SJSA1 (cell line): ENCODE measurements around the gene LLGL1. TPM values are rescaled to one million over a fixed set of nuclear protein-coding genes. Genes with fewer than 3 reads are reported as not detected.

ENCODE experiments used
- DNase-seq, 2 experiments: peaks; one replicate each; pipeline ENCODE4 v3.0.0-alpha.2; 2015 to 2020; ENCODE audit warnings: low spot score in 2 of 2, low read depth in 1 of 2
- H3K27ac ChIP-seq: fragments of 250-450 bp; sonication (Bioruptor Pico); 2 replicates; pipeline ENCODE4 v1.5.1; 2020; ENCODE audit warnings: mild to moderate bottlenecking, moderate library complexity
- H3K27me3 ChIP-seq: fragments of 250-450 bp; sonication (Bioruptor Pico); replicated peaks from 2 replicates; pipeline ENCODE4 v1.5.1; 2020; ENCODE audit warnings: mild to moderate bottlenecking, moderate library complexity
- H3K36me3 ChIP-seq: fragments of 250-450 bp; sonication (Bioruptor Pico); 2 replicates; pipeline ENCODE4 v1.5.1; 2020; ENCODE audit warnings: mild to moderate bottlenecking
- H3K4me1 ChIP-seq: fragments of 250-450 bp; sonication (Bioruptor Pico); replicated peaks from 2 replicates; pipeline ENCODE4 v1.6.1; 2021; ENCODE audit warnings: mild to moderate bottlenecking
- H3K4me3 ChIP-seq: fragments of 250-450 bp; sonication (Bioruptor Pico); 2 replicates; pipeline ENCODE4 v1.5.1; 2020; ENCODE audit warnings: mild to moderate bottlenecking
- H3K9me3 ChIP-seq: fragments of 250-450 bp; sonication (Bioruptor Pico); replicated peaks from 2 replicates; pipeline ENCODE4 v1.5.1; 2020; ENCODE audit warnings: mild to moderate bottlenecking
- total RNA-seq: library from RNA; depleted of rRNA; stranded (reverse); fragments of >200 nt; shearing (Covaris generic); gene quantifications from 2 replicates; pipeline ENCODE4 v1.2.3, GENCODE V29; 2014

The LLGL1 gene
- total RNA-seq, 1 experiment from 2014 or later: 19.3 TPM

DNA sequence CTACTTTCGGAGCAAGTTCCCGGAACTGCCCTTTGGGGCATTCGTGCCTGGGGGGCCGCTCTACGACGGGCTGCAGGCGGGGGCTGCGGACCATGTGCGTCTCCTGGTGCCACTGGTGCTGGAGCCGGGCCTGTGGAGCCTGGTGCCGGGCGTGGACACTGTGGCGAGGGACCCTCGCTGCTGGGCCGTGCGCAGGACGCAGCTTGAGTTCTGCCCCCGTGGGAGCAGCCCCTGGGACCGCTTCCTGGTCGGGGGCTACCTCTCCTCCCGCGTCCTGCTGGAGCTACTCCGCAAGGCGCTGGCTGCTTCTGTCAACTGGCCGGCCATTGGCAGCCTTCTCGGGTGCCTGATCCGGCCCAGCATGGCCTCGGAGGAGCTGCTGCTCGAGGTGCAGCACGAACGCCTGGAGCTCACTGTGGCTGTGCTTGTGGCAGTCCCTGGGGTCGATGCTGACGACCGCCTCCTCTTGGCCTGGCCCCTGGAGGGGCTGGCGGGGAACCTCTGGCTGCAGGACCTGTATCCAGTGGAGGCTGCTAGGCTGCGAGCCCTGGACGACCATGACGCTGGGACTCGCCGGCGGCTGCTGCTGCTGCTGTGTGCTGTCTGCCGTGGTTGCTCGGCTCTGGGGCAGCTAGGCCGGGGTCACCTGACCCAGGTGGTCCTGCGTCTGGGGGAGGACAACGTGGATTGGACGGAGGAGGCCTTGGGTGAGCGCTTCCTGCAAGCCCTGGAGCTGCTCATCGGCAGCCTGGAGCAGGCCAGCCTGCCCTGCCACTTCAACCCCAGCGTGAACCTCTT is 38.6 kb downstream of the LLGL1 start:
- no peak overlapping the region for H3K27ac ChIP-seq
- H3K27me3 ChIP-seq: no peaks in the 10 kb centered on the region
- peaks cover 17% of the 10 kb centered on the region for H3K4me1 ChIP-seq
- H3K4me3 ChIP-seq: no peak overlapping the region
- no peaks in the 10 kb centered on the region for H3K9me3 ChIP-seq
- peaks cover 21% of the 10 kb centered on the region for H3K36me3 ChIP-seq
- no peak for DNase-seq

DNA sequence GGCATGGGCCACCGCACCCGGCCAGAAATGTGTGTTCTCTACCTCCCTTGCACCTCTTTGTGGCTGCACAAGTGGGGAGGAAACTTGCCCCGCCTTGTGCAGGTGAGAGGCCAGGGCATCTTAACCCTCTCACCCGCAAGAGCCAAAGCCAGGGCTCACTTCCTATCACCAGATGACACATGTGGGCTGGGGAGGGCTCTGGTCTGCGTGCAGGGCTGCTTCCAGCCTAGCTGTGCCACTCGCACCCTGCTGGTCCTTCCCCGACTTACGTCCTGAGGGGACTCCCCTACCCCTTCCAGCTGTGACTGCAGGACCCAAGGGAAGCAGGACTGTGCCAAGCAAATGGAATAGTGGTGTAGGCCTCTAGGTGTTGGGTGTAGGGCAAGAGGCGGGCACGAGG is 41.9 kb downstream of the LLGL1 start:
- DNase-seq: no peak
- Histone ChIP-seq H3K9me3 (no peaks in the 10 kb centered on the region), H3K27me3 (no peaks in the 10 kb centered on the region), H3K27ac (no peak overlapping the region), H3K4me1 (no peaks in the 10 kb centered on the region), H3K36me3 (peaks cover 31% of the 10 kb centered on the region), H3K4me3 (no peak overlapping the region)

GRCh38 chr17:18267927-18268711 is 42.7 kb downstream of the LLGL1 start:
- no peaks in the 10 kb centered on the region for H3K9me3 ChIP-seq
- H3K27me3 ChIP-seq: no peaks in the 10 kb centered on the region
- no peak overlapping the region for H3K4me3 ChIP-seq
- DNase-seq: no peak
- no peaks in the 10 kb centered on the region for H3K4me1 ChIP-seq
- H3K27ac ChIP-seq: no peak overlapping the region
- peaks cover 36% of the 10 kb centered on the region for H3K36me3 ChIP-seq

DNA sequence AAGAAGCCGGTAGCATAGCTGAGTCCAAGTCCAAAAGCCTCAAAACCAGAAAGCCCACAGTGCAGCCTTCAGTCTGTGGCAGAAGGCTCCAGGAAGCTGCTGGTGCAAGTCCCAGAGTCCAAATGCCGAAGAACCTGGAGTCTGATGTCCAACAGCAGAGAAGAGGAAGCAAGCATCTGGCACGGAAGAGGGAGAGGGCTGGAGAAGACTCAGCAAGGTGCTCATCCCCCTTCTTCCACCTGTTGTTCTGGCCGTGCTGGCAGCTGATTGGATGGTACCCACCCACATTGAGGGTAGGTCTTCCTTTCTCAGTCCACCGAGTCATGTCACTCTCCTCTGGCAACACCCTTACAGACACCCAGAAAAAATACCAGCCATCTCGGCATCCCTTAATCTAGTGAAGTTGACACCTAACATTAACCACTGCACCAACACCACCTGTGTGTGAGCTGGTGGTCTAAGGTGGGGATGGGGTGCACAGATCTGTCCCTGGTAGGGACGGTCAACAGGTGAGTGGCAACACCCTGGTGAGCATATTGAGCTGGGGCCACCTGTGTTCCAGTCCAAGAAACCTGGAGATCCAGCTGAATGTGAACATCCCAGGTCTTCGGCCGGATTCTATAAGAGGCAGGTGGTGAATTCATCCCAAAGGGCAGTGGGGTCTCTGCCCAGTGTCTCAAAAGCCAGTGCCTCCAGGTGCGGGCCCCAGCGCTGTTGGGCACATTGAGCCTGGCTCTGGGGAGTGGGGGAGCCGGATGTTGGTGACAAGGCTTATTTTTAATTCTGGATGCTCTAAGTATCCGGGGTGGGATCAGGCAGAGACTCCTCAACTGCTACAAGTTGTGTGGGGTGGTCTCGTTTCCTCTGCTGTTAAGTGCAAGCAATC is 44.9 kb downstream of the LLGL1 start:
- H3K27ac ChIP-seq: no peak overlapping the region
- no peaks in the 10 kb centered on the region for H3K27me3 ChIP-seq
- H3K4me3 ChIP-seq: no peak overlapping the region
- DNase-seq: no peak
- no peaks in the 10 kb centered on the region for H3K9me3 ChIP-seq
- peaks cover 36% of the 10 kb centered on the region for H3K36me3 ChIP-seq
- H3K4me1 ChIP-seq: no peaks in the 10 kb centered on the region

- DNase-seq: no peak
- H3K9me3 ChIP-seq: no peaks in the 10 kb centered on the region
- H3K4me3 ChIP-seq: no peak overlapping the region
- H3K27ac ChIP-seq: no peak overlapping the region
- peaks cover 89% of the 10 kb centered on the region for H3K36me3 ChIP-seq
- H3K27me3 ChIP-seq: no peaks in the 10 kb centered on the region
- no peaks in the 10 kb centered on the region for H3K4me1 ChIP-seq
Measured at GRCh38 chr17:18277076-18277475, 51.6 kb downstream of the LLGL1 start.

- H3K4me3 ChIP-seq: no peak overlapping the region
- H3K27ac ChIP-seq: no peak overlapping the region
- no peaks in the 10 kb centered on the region for H3K9me3 ChIP-seq
- H3K4me1 ChIP-seq: no peaks in the 10 kb centered on the region
- no peaks in the 10 kb centered on the region for H3K27me3 ChIP-seq
- no peak for DNase-seq
- H3K36me3 ChIP-seq: peaks cover 91% of the 10 kb centered on the region
Measured at GRCh38 chr17:18278867-18279266, 53.4 kb downstream of the LLGL1 start.

GRCh38 chr17:18280249-18280648 is 54.8 kb downstream of the LLGL1 start:
- H3K4me3 ChIP-seq: no peak overlapping the region
- no peaks in the 10 kb centered on the region for H3K9me3 ChIP-seq
- no peak overlapping the region for H3K27ac ChIP-seq
- no peak for DNase-seq
- H3K4me1 ChIP-seq: no peaks in the 10 kb centered on the region
- no peaks in the 10 kb centered on the region for H3K27me3 ChIP-seq
- H3K36me3 ChIP-seq: peaks cover 92% of the 10 kb centered on the region

- Histone ChIP-seq H3K27ac (no peak overlapping the region), H3K36me3 (peaks cover 96% of the 10 kb centered on the region), H3K27me3 (no peaks in the 10 kb centered on the region), H3K9me3 (no peaks in the 10 kb centered on the region), H3K4me3 (no peak overlapping the region), H3K4me1 (no peaks in the 10 kb centered on the region)
- no peak for DNase-seq
Measured at GRCh38 chr17:18280766-18281371, 55.4 kb downstream of the LLGL1 start.

GRCh38 chr17:18281788-18282187 is 56.4 kb downstream of the LLGL1 start:
- H3K4me1 ChIP-seq: no peaks in the 10 kb centered on the region
- H3K36me3 ChIP-seq: peaks cover 94% of the 10 kb centered on the region
- no peaks in the 10 kb centered on the region for H3K27me3 ChIP-seq
- no peak overlapping the region for H3K4me3 ChIP-seq
- no peak for DNase-seq
- H3K9me3 ChIP-seq: no peaks in the 10 kb centered on the region
- no peak overlapping the region for H3K27ac ChIP-seq

DNA sequence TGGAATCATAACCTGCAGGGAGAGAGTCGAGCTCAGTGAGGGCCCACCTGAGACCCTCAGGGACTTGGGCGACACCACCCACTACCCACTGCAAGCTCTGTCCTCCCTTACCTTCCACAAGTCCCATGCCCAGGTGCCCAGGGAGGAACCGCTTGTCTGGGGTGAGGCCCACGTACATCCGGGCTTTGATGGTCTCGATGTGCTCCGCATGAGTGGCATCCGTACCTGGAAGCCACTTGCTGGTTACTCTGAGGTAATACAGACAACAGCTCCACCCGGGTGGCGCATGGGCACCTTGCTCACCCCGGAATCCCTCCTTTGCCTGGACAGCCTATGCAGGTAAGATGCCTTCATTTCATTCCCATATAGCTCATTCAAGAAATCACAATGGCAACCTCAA is 59.9 kb downstream of the LLGL1 start:
- no peak for DNase-seq
- H3K27ac ChIP-seq: no peak overlapping the region
- H3K9me3 ChIP-seq: no peaks in the 10 kb centered on the region
- H3K36me3 ChIP-seq: peaks cover 95% of the 10 kb centered on the region
- no peak overlapping the region for H3K4me3 ChIP-seq
- H3K4me1 ChIP-seq: no peaks in the 10 kb centered on the region
- H3K27me3 ChIP-seq: no peaks in the 10 kb centered on the region

- no peak for DNase-seq
- Histone ChIP-seq H3K36me3 (peaks cover 79% of the 10 kb centered on the region), H3K27me3 (no peaks in the 10 kb centered on the region), H3K27ac (no peak overlapping the region), H3K4me3 (no peak overlapping the region), H3K4me1 (no peaks in the 10 kb centered on the region), H3K9me3 (no peaks in the 10 kb centered on the region)
Measured at GRCh38 chr17:18291718-18292540, 66.5 kb downstream of the LLGL1 start.
